H1 (cell line): Measurements from ENCODE around the gene TBX3. TPM values are rescaled to one million over a fixed set of nuclear protein-coding genes. Genes with fewer than 3 reads are reported as not detected.

Source experiments
- polyA plus RNA-seq, 7 experiments: library from polyadenylated mRNA; depleted of rRNA in 3 of 7; stranded (reverse) in 5 of 7; unstranded in 2 of 7; fragments of >200 nt in 5 of 7; fragments of 200-250 nt in 2 of 7; gene quantifications; 1 replicate in 5 of 7; 2 replicates in 1 of 7; 4 replicates in 1 of 7; pipeline versions ENCODE4 v1.2.1 to v1.2.3, GENCODE V29; 2011 to 2013; ENCODE audit warnings: missing spikeins in 2 of 7, mixed read lengths in 2 of 7
- small RNA-seq: library from polyadenylated mRNA; stranded (forward); fragments of <200 nt; extraction: miRNeasy Mini kit (QIAGEN cat#:217004); gene quantifications from one replicate; pipeline ENCODE3, GENCODE V24; 2013; ENCODE audit not compliant: insufficient read depth
- total RNA-seq: library from RNA; stranded (reverse); fragmentation: NEBNext Ultra II Directional; extraction: Animal tissue kit (Norgen Biotek cat#: 25700); gene quantifications from 2 replicates; pipeline ENCODE4 v1.2.1, GENCODE V29; 2021

The TBX3 gene
- total and polyA plus RNA-seq, 2 of the 8 experiments (the other 6 are each of a cell fraction or from before 2014, with no cell fraction given) = 0.09 to 1.0 TPM

Small RNAs within 50 kb of the gene (small RNA-seq; reads per million reads assigned to genes)
- gene RF00019 = not detected
